NCI-H524 treated with DMSO at 0.1 percent for 48 hours (cell line): ENCODE results near the gene DLST.
A peak's percentile ranks its signal among the peaks of the same experiment; 100 is the strongest.
"Not testable (repeated sequence)": the region's sequence is repeated elsewhere in the genome, so short reads cannot be mapped to it uniquely, and the experiment has no call there.

Experiments
- DNase-seq: peaks from one replicate; lab custom pipeline; 2025; lab: John Stamatoyannopoulos, UW

The DLST gene

DNA sequence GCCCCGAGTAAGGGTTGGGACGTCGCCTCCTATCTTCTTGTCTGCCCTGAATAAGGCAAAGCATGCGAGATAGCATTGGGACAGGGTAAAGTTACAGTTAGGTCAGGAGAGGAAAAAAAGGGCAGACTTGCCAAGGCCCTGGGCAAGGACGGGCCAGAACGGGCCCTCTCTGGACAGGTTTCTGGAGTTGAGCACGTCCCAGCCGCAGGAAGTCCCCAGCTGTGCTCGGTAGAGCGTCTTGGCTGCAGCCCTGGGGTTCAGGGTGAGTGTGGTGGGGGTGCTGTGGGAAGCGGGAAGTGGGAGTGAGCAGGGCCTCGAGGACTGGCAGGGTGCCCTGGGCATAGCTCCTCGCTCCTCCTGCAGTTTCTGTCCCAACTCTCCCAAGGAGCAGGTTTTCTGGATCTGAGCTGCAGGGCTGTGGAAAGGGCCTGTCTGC lies 35.9 kb downstream of the DLST start:
- no peak for DNase-seq

GRCh38 chr14:74918380-74918779 lies 36.7 kb downstream of the DLST start:
- DNase-seq: no peak

DNA sequence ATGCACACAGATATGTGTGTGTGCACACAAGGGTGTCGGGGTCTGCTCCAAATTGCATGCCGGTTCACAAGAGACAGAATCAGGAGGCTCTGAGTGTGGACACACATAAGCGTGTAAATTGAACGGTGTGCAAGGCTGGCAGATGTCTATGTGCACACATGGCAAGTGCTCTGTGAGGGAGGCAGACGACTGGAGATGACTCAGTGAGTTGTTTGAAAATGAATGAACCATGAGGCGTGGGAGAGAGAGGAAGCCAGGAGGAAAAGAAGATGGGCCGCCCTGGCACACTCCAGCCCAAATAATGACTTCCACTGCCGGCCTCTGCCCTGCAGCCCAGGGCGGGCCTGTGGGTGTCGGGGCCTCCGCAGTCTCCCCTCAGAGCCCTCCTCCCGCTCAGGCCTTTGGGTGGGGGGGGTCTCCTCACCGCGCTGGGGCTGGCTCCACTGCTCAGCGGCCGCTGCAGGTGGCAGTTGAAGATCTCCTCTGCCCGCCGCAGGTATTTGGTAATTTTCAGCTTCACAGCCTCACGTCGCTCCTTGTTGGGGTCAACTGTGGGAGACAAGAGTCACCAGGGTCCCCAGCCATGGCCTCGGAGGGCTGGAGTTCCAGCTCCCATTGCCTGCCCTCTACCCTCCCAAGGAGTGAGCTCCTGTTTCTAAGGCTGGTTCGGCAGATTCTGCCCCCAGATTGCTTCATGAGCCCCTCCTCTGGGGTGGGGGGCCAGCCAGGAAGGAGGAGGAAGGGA lies 37.9 kb downstream of the DLST start:
- DNase-seq: no peak

GRCh38 chr14:74920281-74920680 lies 38.6 kb downstream of the DLST start:
- DNase-seq: no peak

- no peak for DNase-seq
Measured at GRCh38 chr14:74921053-74921620, 39.4 kb downstream of the DLST start.

DNA sequence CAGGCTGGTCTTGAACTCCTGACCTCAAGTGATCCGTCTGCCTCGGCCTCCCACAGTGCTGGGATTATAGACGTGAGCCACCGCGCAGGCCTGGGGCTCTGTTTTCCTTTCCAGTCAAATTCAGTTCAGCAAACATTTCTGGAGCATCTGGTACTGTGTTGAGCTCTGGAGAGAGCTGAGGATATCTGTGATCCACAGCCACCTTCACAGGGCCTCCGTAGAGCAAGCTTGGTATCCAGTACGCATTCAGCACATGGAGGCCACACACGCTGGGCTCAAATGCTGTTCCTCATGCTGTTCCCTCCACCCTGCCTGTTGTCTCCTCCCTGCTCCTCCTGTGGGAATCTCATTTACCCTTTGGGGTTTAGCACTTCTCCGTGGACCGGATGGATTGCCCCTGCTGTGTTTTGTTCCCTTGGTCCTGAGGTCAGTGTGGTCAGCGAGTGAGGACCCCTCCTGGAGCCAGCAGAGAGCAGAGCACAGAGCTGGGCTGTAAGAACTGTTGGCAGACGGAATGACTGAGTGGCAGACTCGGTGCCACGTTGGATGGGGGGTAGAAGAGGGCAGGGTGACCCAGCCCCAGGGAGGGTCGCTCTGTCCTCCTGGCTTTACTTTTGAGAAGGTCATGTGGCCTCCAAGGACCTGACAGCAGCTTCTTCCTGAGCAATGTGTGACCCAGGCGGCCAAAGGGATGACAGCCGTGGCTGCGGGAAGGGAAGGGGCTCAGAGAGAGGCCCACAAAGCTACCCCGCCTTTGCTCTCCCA lies 40.5 kb downstream of the DLST start:
- no peak for DNase-seq

DNA sequence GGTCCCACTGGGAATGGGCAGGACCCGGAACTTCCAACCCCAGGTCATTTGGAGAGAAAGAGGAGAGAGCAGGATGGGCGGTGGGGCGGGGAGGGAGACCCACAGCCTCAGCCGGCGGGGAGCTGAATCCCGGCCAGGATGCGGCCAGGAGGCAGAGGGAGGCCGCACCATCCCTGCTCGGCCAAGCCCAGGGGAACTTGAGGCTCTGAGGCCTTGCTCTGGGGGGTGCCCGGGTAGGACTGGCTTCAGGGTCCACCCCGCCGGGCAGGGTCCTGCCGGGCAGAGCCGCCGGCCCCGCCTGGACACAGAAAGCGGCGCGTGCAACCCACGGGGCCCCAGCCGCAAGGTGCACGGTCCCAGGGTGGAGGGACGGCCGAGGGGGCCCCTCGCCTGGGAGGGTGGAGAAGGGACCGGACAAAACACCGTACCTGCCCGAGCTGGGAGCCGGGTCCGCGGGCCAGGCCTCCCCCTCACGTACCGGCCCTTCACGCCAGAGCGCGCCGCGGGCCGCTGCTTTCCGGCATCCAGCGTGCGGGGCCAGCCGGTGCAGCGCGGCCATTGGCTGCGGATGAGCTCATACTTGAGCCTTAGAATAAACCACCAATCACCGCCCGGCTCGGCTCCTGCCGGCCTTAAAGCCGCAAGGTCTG lies 41.2 kb downstream of the DLST start, which contains the start of gene RPS6KL1:
Gene RPS6KL1 (minus strand): TSS at position 509 of the 650 bp plus-strand sequence. CDS start 1,719 bp downstream, outside the sequence.
- DNase-seq: peak; percentile 75

DNA sequence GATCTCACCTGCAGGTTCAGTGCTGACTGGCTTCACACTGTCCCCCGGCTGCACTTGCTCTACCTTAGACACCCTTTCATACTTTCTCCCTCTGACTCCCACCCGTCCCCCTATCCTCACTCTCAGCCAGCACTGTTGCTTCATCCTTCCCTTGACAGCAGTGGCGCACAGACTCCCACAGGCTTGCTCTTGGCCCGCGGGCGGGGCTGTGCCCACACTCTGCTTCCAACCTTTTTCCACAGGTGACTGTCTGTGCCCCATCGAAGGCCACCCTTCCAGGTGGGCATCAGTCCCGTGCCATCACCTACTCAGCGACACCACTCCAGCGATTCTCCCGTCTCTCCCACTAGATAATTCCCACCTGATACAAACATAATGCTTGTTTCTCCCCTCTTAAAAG lies 42.3 kb downstream of the DLST start:
- DNase-seq: no peak

GRCh38 chr14:74927225-74927624 lies 45.5 kb downstream of the DLST start:
- DNase-seq: no peak

GRCh38 chr14:74929242-74929641 lies 47.5 kb downstream of the DLST start:
- DNase-seq: no peak

- not testable (repeated sequence) for DNase-seq
Measured at GRCh38 chr14:74931744-74932143, 50.0 kb downstream of the DLST start.

GRCh38 chr14:74932401-74932901 lies 50.7 kb downstream of the DLST start:
- DNase-seq: no peak

- not testable (repeated sequence) for DNase-seq
Measured at GRCh38 chr14:74932936-74933335, 51.2 kb downstream of the DLST start.

DNA sequence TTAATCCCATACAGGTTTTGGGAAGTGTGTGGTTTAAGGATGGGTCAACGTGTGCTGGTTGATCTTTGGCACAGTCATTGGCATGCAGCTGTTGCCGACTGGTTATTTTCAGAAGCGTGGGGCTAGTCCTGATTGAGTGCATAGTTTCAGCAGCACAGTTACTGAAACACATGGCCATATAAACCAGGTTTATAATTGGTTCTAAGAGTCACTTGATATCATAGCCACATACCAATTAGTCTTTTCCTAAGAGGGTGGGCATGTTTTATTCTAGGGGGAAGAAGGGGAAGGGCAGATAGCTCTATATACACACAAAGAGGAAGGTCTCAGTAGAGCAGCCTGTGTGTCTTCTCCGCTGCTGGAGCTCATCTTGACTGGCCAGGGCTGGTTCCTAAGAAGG lies 52.3 kb downstream of the DLST start:
- peak; percentile 73 for DNase-seq

- peak; percentile 20 for DNase-seq
Measured at GRCh38 chr14:74934476-74935359, 53.0 kb downstream of the DLST start.

GRCh38 chr14:74935360-74935680 lies 53.6 kb downstream of the DLST start:
- DNase-seq: no peak

GRCh38 chr14:74936151-74936550 lies 54.4 kb downstream of the DLST start:
- DNase-seq: no peak

GRCh38 chr14:74936731-74937130 lies 55.0 kb downstream of the DLST start:
- DNase-seq: no peak

DNA sequence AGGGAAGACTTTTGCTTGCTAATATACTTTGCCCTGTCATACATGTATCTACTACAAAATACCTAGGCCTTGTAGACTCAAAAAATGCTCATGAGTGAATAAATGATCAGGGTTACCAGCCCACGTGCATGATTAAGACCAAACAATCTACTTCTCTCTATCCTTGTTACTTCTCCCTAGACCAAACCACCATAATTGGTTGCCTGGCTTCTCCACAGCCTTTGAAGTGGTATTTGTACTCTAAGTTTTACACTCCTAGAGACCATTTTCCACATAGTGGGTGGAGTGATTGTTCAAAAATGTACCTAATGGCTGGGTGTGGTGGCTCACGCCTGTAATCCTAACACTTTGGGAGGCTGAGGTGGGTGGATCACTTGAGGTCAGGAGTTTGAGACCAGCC lies 55.5 kb downstream of the DLST start:
- DNase-seq: no peak

DNA sequence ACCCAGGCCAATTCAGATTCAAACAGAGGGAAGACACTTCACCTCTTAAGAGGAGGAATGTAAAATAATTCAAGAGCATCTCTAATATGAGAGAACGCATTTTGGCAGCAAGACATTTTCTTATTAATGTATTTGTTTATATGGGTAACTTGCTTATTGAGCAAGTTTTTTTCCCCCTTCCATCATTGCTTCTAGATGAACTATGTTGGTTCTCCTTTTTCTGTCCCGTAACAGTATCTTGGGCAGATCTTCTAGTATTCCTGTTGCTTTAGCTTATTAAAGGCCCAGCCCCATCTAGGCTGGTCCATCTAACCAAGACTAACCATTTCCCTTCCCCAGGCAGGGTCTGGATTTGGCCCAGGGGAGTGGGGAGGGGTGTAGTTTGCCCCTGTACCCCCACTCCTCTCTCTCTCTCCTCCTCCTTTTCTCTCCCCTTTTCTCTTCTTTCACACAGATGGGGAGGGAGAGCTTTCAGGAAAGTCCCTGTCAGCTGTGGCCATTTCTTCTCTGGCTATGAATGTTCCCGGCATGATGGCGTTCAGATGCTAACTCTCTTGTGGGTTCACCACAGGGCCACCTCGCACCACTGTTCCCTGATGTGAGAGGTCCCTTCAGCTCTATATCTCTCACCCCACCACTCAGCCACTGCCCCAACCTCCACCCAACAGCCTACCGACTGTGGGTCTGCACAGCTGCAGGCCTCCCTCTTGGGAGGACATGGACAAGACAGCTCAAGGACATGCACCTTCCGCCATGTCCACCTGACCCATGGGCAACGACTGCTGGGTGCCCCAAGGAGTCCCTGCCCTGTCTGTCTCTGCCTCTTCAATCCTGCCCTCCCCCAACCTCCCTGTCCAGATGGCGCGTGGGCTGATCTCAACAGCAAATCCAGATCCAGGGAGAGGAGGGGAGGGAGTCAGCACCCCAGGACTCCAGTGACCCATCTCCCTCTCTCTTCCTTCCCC lies 57.1 kb downstream of the DLST start:
- peak; percentile 40 for DNase-seq
